Ectodermal cell (in vitro differentiated cells): ENCODE data around the gene SERPINC1.
"Not testable (repeated sequence)": the region's sequence is repeated elsewhere in the genome, so short reads cannot be mapped to it uniquely, and the experiment has no call there.

Experiments
- H3K27ac ChIP-seq: 2 replicates; pipeline ENCODE4 v1.7.0; 2013; ENCODE audit warnings: mild to moderate bottlenecking, low read depth, low read length; ENCODE audit not compliant: insufficient read depth, poor library complexity, severe bottlenecking
- H3K27me3 ChIP-seq: 2 replicates; pipeline ENCODE4 v1.7.0; 2013; ENCODE audit warnings: mild to moderate bottlenecking, low read length; ENCODE audit not compliant: insufficient read depth, control insufficient read depth, poor library complexity, severe bottlenecking
- H3K36me3 ChIP-seq: one replicate; pipeline ENCODE4 v1.7.0; 2013; ENCODE audit warnings: low read length; ENCODE audit not compliant: control insufficient read depth, insufficient read depth
- H3K4me1 ChIP-seq: one replicate; pipeline ENCODE4 v1.7.0; 2013; ENCODE audit warnings: low read length; ENCODE audit not compliant: control insufficient read depth, insufficient read depth
- H3K4me3 ChIP-seq: 2 replicates; pipeline ENCODE4 v1.7.0; 2013; ENCODE audit warnings: low read depth, low read length, control low read depth; ENCODE audit not compliant: insufficient read depth
- H3K9me3 ChIP-seq: 2 replicates; pipeline ENCODE4 v1.7.0; 2013; ENCODE audit warnings: mild to moderate bottlenecking, low read length, moderate library complexity; ENCODE audit not compliant: control insufficient read depth
- WGBS, 2 experiments: methylation state at CpG; one replicate each; pipeline ENCODE4 v1.1.7; 2013; ENCODE audit warnings: missing lambda C conversion rate in 2 of 2; 5-methylcytosine and 5-hydroxymethylcytosine counted together

SERPINC1 gene

GRCh38 chr1:173865468-173866164 lies 51.5 kb downstream of the SERPINC1 start:
- H3K9me3 ChIP-seq: no peaks in the 10 kb centered on the region
- WGBS, 2 experiments: 52 to 53% methylated on average over 4 of the region's 4 CpGs
- peaks cover 12% of the 10 kb centered on the region for H3K4me1 ChIP-seq
- H3K27ac ChIP-seq: no peak overlapping the region
- H3K27me3 ChIP-seq: no peaks in the 10 kb centered on the region
- H3K36me3 ChIP-seq: peaks cover 32% of the 10 kb centered on the region
- H3K4me3 ChIP-seq: peak overlapping the region; percentile 92

GRCh38 chr1:173864179-173864867 lies 52.8 kb downstream of the SERPINC1 start:
- Histone ChIP-seq H3K27me3 (no peaks in the 10 kb centered on the region), H3K9me3 (no peaks in the 10 kb centered on the region), H3K4me3 (peak overlapping the region; percentile 14), H3K4me1 (peaks cover 12% of the 10 kb centered on the region), H3K36me3 (peaks cover 32% of the 10 kb centered on the region), H3K27ac (no peak overlapping the region)
- WGBS, 2 experiments: 94 to 96% methylated on average over 5 of the region's 5 CpGs

GRCh38 chr1:173863224-173864161 lies 53.6 kb downstream of the SERPINC1 start:
- Histone ChIP-seq H3K4me3 (no peak overlapping the region), H3K27ac (peak overlapping the region; percentile 28), H3K36me3 (peaks cover 35% of the 10 kb centered on the region)

GRCh38 chr1:173862769-173863223 lies 54.3 kb downstream of the SERPINC1 start:
- H3K27ac ChIP-seq: peak overlapping the region; percentile 28
- H3K9me3 ChIP-seq: no peaks in the 10 kb centered on the region
- peaks cover 12% of the 10 kb centered on the region for H3K4me1 ChIP-seq
- H3K27me3 ChIP-seq: no peaks in the 10 kb centered on the region
- 74 to 82% methylated on average over 8 of the region's 8 CpGs for WGBS, 2 experiments
- peaks cover 42% of the 10 kb centered on the region for H3K36me3 ChIP-seq
- no peak overlapping the region for H3K4me3 ChIP-seq

More at GRCh38 chr1:173863224-173864161, 53.6 kb downstream of the SERPINC1 start:
- Histone ChIP-seq H3K27me3 (no peaks in the 10 kb centered on the region), H3K4me1 (peaks cover 12% of the 10 kb centered on the region), H3K9me3 (no peaks in the 10 kb centered on the region)

GRCh38 chr1:173862146-173862768 lies 54.9 kb downstream of the SERPINC1 start:
- H3K4me3 ChIP-seq, H3K9me3 ChIP-seq, H3K27me3 ChIP-seq: not testable (repeated sequence)
- WGBS, 2 experiments: 64 to 79% methylated on average over 13 of the region's 13 CpGs
- Histone ChIP-seq H3K4me1 (peaks cover 12% of the 10 kb centered on the region), H3K27ac (peak overlapping the region; percentile 28), H3K36me3 (peaks cover 42% of the 10 kb centered on the region)

- Histone ChIP-seq H3K4me3 (no peak overlapping the region), H3K4me1 (peaks cover 12% of the 10 kb centered on the region), H3K36me3 (peaks cover 42% of the 10 kb centered on the region), H3K27ac (no peak overlapping the region), H3K27me3 (no peaks in the 10 kb centered on the region), H3K9me3 (no peaks in the 10 kb centered on the region)
- WGBS, 2 experiments: 92 to 94% methylated on average over 7 of the region's 7 CpGs
These were observed 55.4 kb downstream of the SERPINC1 start for GRCh38 chr1:173861731-173862145.

GRCh38 chr1:173860065-173860464 lies 57.1 kb downstream of the SERPINC1 start:
- WGBS, 2 experiments: 100% methylated on average over 1 of the region's 1 CpG
- H3K4me3 ChIP-seq: no peak overlapping the region
- H3K27me3 ChIP-seq: no peaks in the 10 kb centered on the region
- no peaks in the 10 kb centered on the region for H3K9me3 ChIP-seq
- H3K27ac ChIP-seq: no peak overlapping the region
- peaks cover 40% of the 10 kb centered on the region for H3K36me3 ChIP-seq
- H3K4me1 ChIP-seq: peaks cover 5% of the 10 kb centered on the region

- H3K27ac ChIP-seq, H3K4me3 ChIP-seq, H3K9me3 ChIP-seq, H3K4me1 ChIP-seq, H3K27me3 ChIP-seq: not testable (repeated sequence)
- peaks cover 35% of the 10 kb centered on the region for H3K36me3 ChIP-seq
- WGBS, 2 experiments: 93 to 96% methylated on average over 4 to 5 of the region's 5 CpGs
These were observed 57.6 kb downstream of the SERPINC1 start for GRCh38 chr1:173859547-173859946.

- H3K27ac ChIP-seq: no peak overlapping the region
- no peaks in the 10 kb centered on the region for H3K4me1 ChIP-seq
- H3K4me3 ChIP-seq: no peak overlapping the region
- H3K9me3 ChIP-seq: no peaks in the 10 kb centered on the region
- peaks cover 24% of the 10 kb centered on the region for H3K36me3 ChIP-seq
- no peaks in the 10 kb centered on the region for H3K27me3 ChIP-seq
- WGBS, 2 experiments: 89 to 98% methylated on average over 3 to 4 of the region's 4 CpGs
These were observed 59.7 kb downstream of the SERPINC1 start for GRCh38 chr1:173857363-173857917.
